GM19397 (cell line): ENCODE data around the gene LAIR1.
"Not testable (repeated sequence)": the region's sequence is repeated elsewhere in the genome, so short reads cannot be mapped to it uniquely, and the experiment has no call there.

Experiments
- ATAC-seq: cut with Tn5 transposase; IDR thresholded peaks from one replicate; pipeline ENCODE4 v1.9.1; 2021; ENCODE audit warnings: mild to moderate bottlenecking, moderate library complexity; ENCODE audit not compliant: unreplicated experiment

The LAIR1 gene

GRCh38 chr19:54364775-54365257, at the start of gene LAIR1:
TSS of gene LAIR1 (minus strand) at chr19:54364931. CDS start at chr19:54364804, 127 bp downstream.
- ATAC-seq: no peak

DNA sequence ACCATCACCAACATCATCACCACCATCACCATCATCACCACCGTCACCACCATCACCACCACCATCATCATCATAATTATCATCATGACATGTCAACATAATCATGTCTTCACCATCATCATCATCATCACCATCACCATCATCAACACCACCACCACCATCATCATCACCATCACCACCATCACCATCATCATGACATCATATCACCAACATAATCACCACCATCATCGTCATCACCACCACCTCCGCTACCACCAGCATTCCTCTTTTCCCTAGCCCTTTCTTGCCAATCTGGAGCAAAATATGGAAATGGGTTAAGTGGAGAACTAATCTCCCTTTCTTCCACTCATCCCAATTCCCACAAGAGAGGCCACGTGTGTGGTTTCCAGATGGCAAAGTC, 49.4 kb upstream of the LAIR1 start:
- ATAC-seq: no peak

- no peak for ATAC-seq
These were observed 48.1 kb upstream of the LAIR1 start for GRCh38 chr19:54412877-54413276.

GRCh38 chr19:54411033-54411432, 46.3 kb upstream of the LAIR1 start:
- no peak for ATAC-seq

- no peak for ATAC-seq
These were observed 43.8 kb upstream of the LAIR1 start for GRCh38 chr19:54408456-54409026.

DNA sequence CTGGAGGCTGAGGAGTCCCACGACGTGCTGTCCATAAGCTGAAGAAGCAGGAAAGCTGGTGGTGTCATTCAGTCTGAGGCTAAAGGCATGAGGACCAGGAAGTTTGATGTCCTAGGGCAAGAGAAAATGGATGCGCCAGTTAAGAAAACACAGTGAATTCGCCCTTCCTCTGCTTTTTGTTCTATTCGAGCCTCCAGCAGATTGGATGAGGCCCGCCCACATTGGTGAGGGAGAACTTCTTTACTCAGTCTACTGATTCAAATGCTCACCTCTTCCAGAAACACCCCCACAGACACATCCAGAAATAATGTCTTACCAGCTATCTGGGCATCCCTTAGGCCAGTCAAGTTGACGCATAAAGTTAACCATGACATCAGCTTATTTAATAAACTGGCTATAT, 43.0 kb upstream of the LAIR1 start:
- no peak for ATAC-seq

DNA sequence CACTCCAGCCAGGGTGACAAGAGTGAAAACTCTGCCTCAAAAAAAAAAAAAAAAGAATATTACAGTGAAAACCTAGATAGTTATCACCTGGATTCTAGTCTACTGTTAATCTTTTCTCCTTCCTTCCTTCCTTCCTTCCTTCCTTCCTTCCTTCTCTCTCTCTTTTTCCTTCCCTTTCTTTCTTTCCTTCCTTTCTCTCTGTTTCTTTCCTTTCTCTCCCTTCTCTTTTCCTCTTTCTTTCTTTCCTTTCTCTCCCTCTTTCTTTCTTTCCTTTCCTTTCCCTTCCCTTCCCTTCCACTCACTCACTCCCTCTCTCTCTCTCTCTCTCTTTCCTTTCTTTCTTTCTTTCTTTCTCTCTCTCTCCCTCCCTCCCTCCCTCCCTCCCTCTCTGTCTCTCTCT, 40.9 kb upstream of the LAIR1 start:
- no peak for ATAC-seq

DNA sequence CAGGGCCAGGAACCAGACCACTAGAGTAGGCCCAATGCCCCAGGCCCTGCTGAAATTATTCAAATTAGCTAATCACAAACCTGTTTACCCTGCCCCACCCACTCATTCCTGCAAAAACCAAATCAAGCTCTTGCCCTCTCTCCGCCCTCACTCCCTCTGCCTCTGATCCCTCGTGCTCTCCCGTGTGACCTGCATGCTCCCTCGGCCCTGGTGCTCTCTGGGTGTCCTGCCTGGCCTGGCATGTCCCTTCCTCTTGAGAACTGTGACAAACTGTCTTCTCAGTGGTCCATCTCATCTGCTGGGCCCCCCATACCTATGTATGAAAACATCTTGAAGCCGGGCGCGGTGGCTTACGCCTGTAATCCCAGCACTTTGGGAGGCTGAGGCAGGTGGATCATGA, 38.3 kb upstream of the LAIR1 start:
- ATAC-seq: no peak

DNA sequence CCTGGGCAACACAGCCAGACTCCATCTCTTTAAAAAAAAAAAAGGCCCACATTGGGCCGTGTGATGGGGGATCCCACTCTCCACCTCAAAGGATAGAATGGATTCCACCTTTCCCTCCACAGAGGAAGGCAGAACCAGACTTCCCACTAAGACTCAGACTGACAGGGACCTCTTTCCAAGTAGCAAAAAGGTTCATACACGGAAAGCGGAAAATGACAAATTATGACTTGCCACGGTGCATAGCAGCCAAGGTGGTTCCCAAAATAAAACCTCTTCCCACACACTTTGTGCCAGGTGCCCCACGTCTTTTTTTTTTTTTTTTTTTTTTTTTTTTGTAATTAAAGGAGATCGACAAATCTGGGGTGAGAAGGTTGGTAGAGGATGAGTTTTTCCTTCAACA, 36.2 kb upstream of the LAIR1 start:
- no peak for ATAC-seq

- no peak for ATAC-seq
These were observed 34.5 kb upstream of the LAIR1 start for GRCh38 chr19:54399189-54399588.

DNA sequence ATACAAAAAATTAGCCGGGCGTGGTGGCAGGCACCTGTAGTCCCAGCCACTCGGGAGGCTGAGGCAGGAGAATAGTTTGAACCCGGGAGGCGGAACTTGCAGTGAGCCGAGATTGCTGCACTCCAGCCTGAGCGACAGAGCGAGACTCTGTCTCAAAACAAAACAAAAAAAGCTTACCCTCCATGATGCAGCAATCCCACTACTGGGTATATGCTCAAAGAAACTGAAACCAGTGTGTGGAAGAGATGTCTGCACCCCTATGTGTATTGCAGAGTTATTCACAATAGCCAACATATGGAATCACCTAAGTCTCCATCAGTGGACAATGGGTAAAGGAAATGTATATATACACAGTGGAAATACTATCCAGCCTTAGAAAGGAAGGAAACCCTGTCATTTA, 31.0 kb upstream of the LAIR1 start:
- no peak for ATAC-seq

GRCh38 chr19:54393381-54393780, 28.6 kb upstream of the LAIR1 start:
- no peak for ATAC-seq

DNA sequence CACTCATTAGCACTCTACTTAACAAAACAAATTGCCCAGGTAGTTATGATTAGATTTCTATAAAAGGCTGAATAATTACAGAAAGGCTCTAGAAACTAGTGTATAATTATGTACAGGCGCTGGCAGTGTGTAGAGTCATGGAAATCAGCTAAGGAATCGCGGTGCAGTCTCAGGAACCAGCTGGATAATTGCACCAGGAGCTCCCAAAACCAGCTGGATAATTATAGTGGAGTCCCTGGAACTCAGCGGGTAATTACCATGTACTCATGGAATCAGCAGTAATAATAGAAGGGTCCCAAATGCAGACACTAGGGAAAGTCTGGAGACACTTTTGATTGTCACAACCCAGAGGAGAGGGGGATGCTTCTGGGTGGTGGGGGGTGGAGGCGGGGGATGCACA, 27.4 kb upstream of the LAIR1 start:
- ATAC-seq: no peak

GRCh38 chr19:54391589-54392061, 26.9 kb upstream of the LAIR1 start:
- no peak for ATAC-seq

- ATAC-seq: no peak
These were observed 26.3 kb upstream of the LAIR1 start for GRCh38 chr19:54390942-54391577.

- ATAC-seq: no peak
These were observed 24.8 kb upstream of the LAIR1 start for GRCh38 chr19:54389553-54389952.

- ATAC-seq: no peak
These were observed 24.0 kb upstream of the LAIR1 start for GRCh38 chr19:54388802-54389139.

- ATAC-seq: no peak
These were observed 23.5 kb upstream of the LAIR1 start for GRCh38 chr19:54387991-54388801.

- no peak for ATAC-seq
These were observed 18.6 kb upstream of the LAIR1 start for GRCh38 chr19:54383330-54383729.

DNA sequence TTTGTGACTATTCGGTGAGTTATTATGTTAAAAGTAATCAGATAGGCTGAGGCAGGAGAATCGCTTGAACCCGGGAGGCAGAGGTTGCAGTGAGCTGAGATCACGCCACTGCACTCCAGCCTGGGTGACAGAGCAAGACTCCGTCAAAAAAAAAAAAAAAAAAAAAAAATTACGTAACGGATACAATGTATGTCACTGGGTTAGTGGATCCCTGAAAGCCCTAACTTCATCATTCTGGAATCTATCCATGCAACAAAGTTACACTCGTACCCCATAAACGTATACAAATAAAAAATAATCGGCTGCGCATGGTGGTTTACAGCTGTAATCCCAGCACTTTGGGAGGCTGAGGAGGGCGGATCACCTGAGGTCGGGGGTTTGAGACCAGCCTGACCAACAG, 17.3 kb upstream of the LAIR1 start:
- not testable (repeated sequence) for ATAC-seq

- ATAC-seq: no peak
These were observed 16.2 kb upstream of the LAIR1 start for GRCh38 chr19:54380897-54381296.

- no peak for ATAC-seq
These were observed 14.5 kb upstream of the LAIR1 start for GRCh38 chr19:54379187-54379678.
